Esophagus muscularis mucosa (tissue), 4 donors: ENCODE data around the gene IQCH. TPM values are rescaled to one million over a fixed set of nuclear protein-coding genes. Genes with fewer than 3 reads are reported as not detected.

Experiments
- DNase-seq: peaks from one replicate; pipeline ENCODE4 v3.0.0-alpha.2; 2017; ENCODE audit errors: extremely low spot score
- H3K27ac ChIP-seq, 4 donors: fragments of 200-600 bp; sonication (generic); replicated peaks in 1 of 4; 1 replicate in 3 of 4; 2 replicates in 1 of 4; pipeline ENCODE4 v1.5.1; 2016 to 2019; ENCODE audit warnings: mild to moderate bottlenecking in 1 of 4
- H3K27me3 ChIP-seq, 4 donors: fragments of 200-600 bp; sonication (generic); one replicate each; pipeline versions ENCODE4 v1.5.1 to v1.6.0; 2016 to 2019
- H3K36me3 ChIP-seq, 4 donors: fragments of 200-600 bp; sonication (generic); one replicate each; pipeline ENCODE4 v1.5.1; 2016 to 2019
- H3K4me1 ChIP-seq, 4 donors: fragments of 200-600 bp; sonication (generic); one replicate each; pipeline ENCODE4 v1.5.1; 2016 to 2019
- H3K4me3 ChIP-seq, 4 donors: fragments of 200-600 bp; sonication (generic); 1 replicate in 2 of 4; 2 replicates in 2 of 4; pipeline ENCODE4 v1.5.1; 2016 to 2019; ENCODE audit warnings: mild to moderate bottlenecking in 4 of 4, moderate library complexity in 1 of 4
- H3K9me3 ChIP-seq, 4 donors: fragments of 200-600 bp; sonication (generic); 1 replicate in 3 of 4; 2 replicates in 1 of 4; pipeline ENCODE4 v1.5.1; 2016 to 2019
- EP300 ChIP-seq: sonication (generic); formaldehyde crosslinking; IDR thresholded peaks from one replicate; pipeline ENCODE4 v1.6.1; 2017; ENCODE audit warnings: antibody characterized with exemption
- POLR2A ChIP-seq: fragments of 450-650 bp; IDR thresholded peaks from one replicate; pipeline ENCODE4 v1.6.1; 2017; ENCODE audit warnings: antibody characterized with exemption, moderate library complexity, mild to moderate bottlenecking, low read depth
- POLR2AphosphoS5 ChIP-seq, 2 donors: sonication (generic); formaldehyde crosslinking; IDR thresholded peaks; one replicate each; pipeline ENCODE4 v1.6.1; 2017; ENCODE audit warnings: antibody characterized with exemption in 2 of 2
- WGBS: methylation state at CpG from one replicate; pipeline ENCODE4 v1.1.5; 2018; 5-methylcytosine and 5-hydroxymethylcytosine counted together
- intact Hi-C: fragments of 100-400 bp; cut with DNase I; formaldehyde crosslinking; loops from one replicate; pipeline ENCODE4 v1.15.1; 2023
- total RNA-seq, 4 donors: library from RNA; depleted of rRNA; stranded (reverse); fragments of >200 nt; gene quantifications; one replicate each; pipeline versions ENCODE4 v1.1.0 to v1.2.1, GENCODE V29; 2016
- TF ChIP-seq, protein P1 (sequence below), 3 experiments: fragments of 200-600 bp in 2 of 3; fragments of 450-650 bp in 1 of 3; sonication (generic) in 2 of 3; IDR thresholded peaks; one replicate each; pipeline ENCODE4 v1.5.1; 2017 to 2019; ENCODE audit warnings: antibody characterized with exemption in 3 of 3, mild to moderate bottlenecking in 2 of 3, moderate library complexity in 1 of 3

IQCH gene
- total RNA-seq, 4 donors from 2014 or later: 0.58 to 2.4 (median 1.2) TPM

DNA sequence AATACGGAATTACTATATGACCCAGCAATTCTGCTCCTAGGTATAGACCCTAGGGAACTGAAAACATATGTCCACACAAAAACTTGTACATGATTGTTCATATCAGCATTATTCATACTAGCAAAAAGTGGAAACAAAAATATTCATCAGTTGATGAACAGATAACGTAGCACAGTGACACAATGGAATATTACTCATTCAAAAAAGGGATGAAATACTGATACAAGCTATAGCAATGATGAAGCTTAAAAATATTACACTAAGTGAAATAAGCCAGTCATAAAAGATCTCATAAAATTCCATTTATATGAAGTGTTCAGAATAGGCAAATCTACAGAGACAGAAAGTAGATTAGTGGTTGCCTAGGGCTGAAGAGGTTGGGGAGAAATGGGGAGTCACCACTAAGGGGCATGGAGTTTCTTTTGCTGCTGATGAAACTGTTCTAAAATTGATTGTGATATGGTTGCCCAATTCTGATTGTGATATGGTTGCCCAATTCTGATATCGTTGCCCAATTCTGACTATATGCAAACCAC is 276.9 kb downstream of the IQCH start:
- TF ChIP-seq EP300 (no peak), POLR2A (no peak), POLR2AphosphoS5 (IDR thresholded peaks at IDR 0.05) (no peak)
- TF ChIP-seq, protein P1, sequence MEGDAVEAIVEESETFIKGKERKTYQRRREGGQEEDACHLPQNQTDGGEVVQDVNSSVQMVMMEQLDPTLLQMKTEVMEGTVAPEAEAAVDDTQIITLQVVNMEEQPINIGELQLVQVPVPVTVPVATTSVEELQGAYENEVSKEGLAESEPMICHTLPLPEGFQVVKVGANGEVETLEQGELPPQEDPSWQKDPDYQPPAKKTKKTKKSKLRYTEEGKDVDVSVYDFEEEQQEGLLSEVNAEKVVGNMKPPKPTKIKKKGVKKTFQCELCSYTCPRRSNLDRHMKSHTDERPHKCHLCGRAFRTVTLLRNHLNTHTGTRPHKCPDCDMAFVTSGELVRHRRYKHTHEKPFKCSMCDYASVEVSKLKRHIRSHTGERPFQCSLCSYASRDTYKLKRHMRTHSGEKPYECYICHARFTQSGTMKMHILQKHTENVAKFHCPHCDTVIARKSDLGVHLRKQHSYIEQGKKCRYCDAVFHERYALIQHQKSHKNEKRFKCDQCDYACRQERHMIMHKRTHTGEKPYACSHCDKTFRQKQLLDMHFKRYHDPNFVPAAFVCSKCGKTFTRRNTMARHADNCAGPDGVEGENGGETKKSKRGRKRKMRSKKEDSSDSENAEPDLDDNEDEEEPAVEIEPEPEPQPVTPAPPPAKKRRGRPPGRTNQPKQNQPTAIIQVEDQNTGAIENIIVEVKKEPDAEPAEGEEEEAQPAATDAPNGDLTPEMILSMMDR (IDR thresholded peaks at IDR 0.05): no peak
- H3K27me3 ChIP-seq: no peaks in the 10 kb centered on the region
- H3K36me3 ChIP-seq: peaks cover 0 to 15% (median 6%) of the 10 kb centered on the region in 4 donors
- no peak overlapping the region for H3K27ac ChIP-seq
- H3K4me1 ChIP-seq: no peaks in the 10 kb centered on the region
- intact Hi-C loops: no loop called here
- no peak for DNase-seq
- WGBS: 65% methylated on average over 3 of the region's 3 CpGs
- no peak overlapping the region for H3K4me3 ChIP-seq
- no peaks in the 10 kb centered on the region for H3K9me3 ChIP-seq

DNA sequence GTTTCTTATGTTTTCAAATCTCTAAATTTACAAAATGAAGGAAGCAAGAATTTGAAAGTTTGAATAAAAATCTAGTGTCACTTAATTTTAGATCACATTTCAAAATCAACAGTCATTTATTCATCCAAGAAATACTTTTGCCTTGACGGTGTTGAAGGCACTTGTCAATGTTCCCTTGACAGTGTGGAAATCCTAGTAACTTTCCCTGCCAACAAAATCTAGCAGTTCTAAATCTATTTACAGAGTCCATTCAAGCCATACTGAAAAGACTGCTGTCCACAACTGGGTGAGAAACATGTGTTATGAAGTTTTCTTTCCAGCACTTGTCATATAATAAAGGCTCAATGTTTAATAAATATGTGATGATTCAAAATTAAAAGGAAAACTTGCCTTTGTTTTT is 279.3 kb downstream of the IQCH start:
- WGBS: 89% methylated on average over 1 of the region's 1 CpG
- no peaks in the 10 kb centered on the region for H3K9me3 ChIP-seq
- peaks cover 0 to 7% (median 0%) of the 10 kb centered on the region in 4 donors for H3K36me3 ChIP-seq
- no peaks in the 10 kb centered on the region for H3K4me1 ChIP-seq
- DNase-seq: no peak
- intact Hi-C loops: no loop called here
- no peaks in the 10 kb centered on the region for H3K27me3 ChIP-seq
- TF ChIP-seq, protein P1 (IDR thresholded peaks at IDR 0.05): no peak
- TF ChIP-seq EP300 (no peak), POLR2A (no peak), POLR2AphosphoS5 (IDR thresholded peaks at IDR 0.05) (no peak)
- no peak overlapping the region for H3K4me3 ChIP-seq
- no peak overlapping the region for H3K27ac ChIP-seq

DNA sequence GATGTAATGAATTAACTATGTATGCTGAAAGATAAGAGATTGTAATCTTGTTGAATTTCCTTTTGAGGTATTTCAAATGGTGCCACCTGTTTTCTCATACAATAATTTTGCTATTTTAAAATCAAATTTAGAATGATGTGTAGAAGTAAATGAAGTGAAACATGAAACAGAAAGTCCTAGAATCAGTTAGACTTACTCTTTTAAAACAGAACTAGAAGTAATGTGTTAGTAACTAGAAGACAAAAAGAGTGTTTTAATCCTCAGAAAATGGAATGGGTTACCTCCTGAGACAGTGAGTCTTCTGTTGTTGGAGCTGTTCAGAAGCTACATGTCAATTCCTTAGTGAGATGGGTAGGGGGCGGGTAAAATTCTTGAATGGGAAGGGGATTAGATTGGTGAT is 279.8 kb downstream of the IQCH start:
- Histone ChIP-seq H3K27ac (no peak overlapping the region), H3K4me3 (no peak overlapping the region), H3K4me1 (no peaks in the 10 kb centered on the region), H3K27me3 (no peaks in the 10 kb centered on the region), H3K36me3 (peaks cover 0 to 4% (median 0%) of the 10 kb centered on the region in 4 donors), H3K9me3 (no peaks in the 10 kb centered on the region)
- no peak for TF ChIP-seq POLR2A
- TF ChIP-seq, protein P1 (IDR thresholded peaks at IDR 0.05): no peak
- TF ChIP-seq EP300: no peak
- TF ChIP-seq POLR2AphosphoS5 (IDR thresholded peaks at IDR 0.05): no peak
- intact Hi-C loops: no loop called here
- no peak for DNase-seq
- 89% methylated on average over 1 of the region's 1 CpG for WGBS

DNA sequence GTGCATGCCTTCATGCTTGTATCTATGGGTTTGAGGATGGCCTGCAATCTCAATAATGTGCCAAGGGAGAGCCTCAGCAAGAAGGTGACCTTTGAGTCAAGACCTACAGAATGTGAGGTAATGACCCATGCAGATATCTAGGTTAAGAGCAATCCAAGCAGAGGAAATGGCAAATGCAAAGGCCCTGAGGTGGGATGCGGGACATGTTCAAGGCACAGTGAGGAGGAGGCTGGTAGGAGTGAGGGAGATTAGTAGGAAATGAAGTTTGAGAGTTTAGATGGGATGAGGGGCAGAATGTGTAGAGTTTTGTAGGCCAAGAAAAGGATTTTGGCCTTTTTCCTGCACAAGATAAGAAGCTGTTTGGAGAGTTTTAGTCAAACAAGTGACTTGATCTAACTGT is 283.2 kb downstream of the IQCH start:
- 100% methylated on average over 1 of the region's 1 CpG for WGBS
- intact Hi-C loops: no loop called here
- TF ChIP-seq POLR2A: no peak
- no peak for TF ChIP-seq EP300
- TF ChIP-seq POLR2AphosphoS5 (IDR thresholded peaks at IDR 0.05): no peak
- TF ChIP-seq, protein P1 (IDR thresholded peaks at IDR 0.05): no peak

More for the DNA sequence above, 283.2 kb downstream of the IQCH start:
- Histone ChIP-seq H3K36me3 (no peaks in the 10 kb centered on the region), H3K4me1 (peaks cover 5 to 6% (median 6%) of the 10 kb centered on the region in 4 donors), H3K27ac (no peak overlapping the region), H3K27me3 (no peaks in the 10 kb centered on the region), H3K9me3 (no peaks in the 10 kb centered on the region), H3K4me3 (no peak overlapping the region)
- no peak for DNase-seq
